GM23338 (cell line): ENCODE data around the gene RCOR1. TPM values are rescaled to one million over a fixed set of nuclear protein-coding genes. Genes with fewer than 3 reads are reported as not detected.

Source experiments
- ATAC-seq: fragments of 200-7000 bp; cut with Tn5 transposase; 3 replicates; pipeline ENCODE4 v1.9.1; 2020
- DNase-seq: peaks from one replicate; pipeline ENCODE4 v3.0.0-alpha.2; 2015; ENCODE audit warnings: low spot score
- H2AFZ ChIP-seq: fragments of 200-600 bp; sonication (generic); 2 replicates; pipeline ENCODE4 v1.8.0; 2016; ENCODE audit warnings: antibody characterized with exemption, mild to moderate bottlenecking, moderate library complexity
- H3F3A ChIP-seq: fragments of 200-600 bp; sonication (generic); replicated peaks from 2 replicates; pipeline ENCODE4 v1.8.0; 2017; ENCODE audit warnings: antibody characterized with exemption, mixed run types, low read depth
- H3K27ac ChIP-seq: fragments of 200-600 bp; sonication (generic); 2 replicates; pipeline ENCODE4 v1.6.1; 2016; ENCODE audit warnings: low read depth
- H3K27me3 ChIP-seq: fragments of 200-600 bp; sonication (generic); 2 replicates; pipeline ENCODE4 v1.8.0; 2016; ENCODE audit warnings: mild to moderate bottlenecking, mixed run types, moderate library complexity; ENCODE audit not compliant: insufficient read depth
- H3K36me3 ChIP-seq: fragments of 200-600 bp; sonication (generic); 2 replicates; pipeline ENCODE4 v1.8.0; 2016; ENCODE audit warnings: mild to moderate bottlenecking; ENCODE audit not compliant: insufficient read depth
- H3K4me1 ChIP-seq: fragments of 200-600 bp; sonication (generic); 2 replicates; pipeline ENCODE4 v1.8.0; 2016; ENCODE audit warnings: mild to moderate bottlenecking, moderate library complexity; ENCODE audit not compliant: insufficient read depth
- H3K4me2 ChIP-seq: fragments of 200-600 bp; sonication (generic); 2 replicates; pipeline ENCODE4 v1.7.1; 2017; ENCODE audit warnings: mixed run types
- H3K4me3 ChIP-seq: fragments of 200-600 bp; sonication (generic); 2 replicates; pipeline ENCODE4 v1.6.1; 2016; ENCODE audit warnings: mixed run types
- H3K79me2 ChIP-seq: fragments of 200-600 bp; sonication (generic); replicated peaks from 2 replicates; pipeline ENCODE4 v1.8.0; 2017; ENCODE audit warnings: mild to moderate bottlenecking; ENCODE audit not compliant: insufficient read depth
- H3K9me2 ChIP-seq: fragments of 200-600 bp; sonication (generic); 2 replicates; pipeline ENCODE4 v1.8.0; 2017; ENCODE audit not compliant: insufficient read depth
- H4K20me1 ChIP-seq: fragments of 200-600 bp; sonication (generic); replicated peaks from 2 replicates; pipeline ENCODE4 v1.8.0; 2017; ENCODE audit warnings: mild to moderate bottlenecking; ENCODE audit not compliant: insufficient read depth
- H3K27ac Mint-ChIP-seq: 2 replicates; pipeline ENCODE4 v1.8.0; 2020; ENCODE audit warnings: inconsistent platforms, mild to moderate bottlenecking, moderate library complexity, mixed read lengths
- H3K27me3 Mint-ChIP-seq: 3 replicates; pipeline ENCODE4 v1.8.0; 2022; ENCODE audit warnings: low read depth, mild to moderate bottlenecking, moderate library complexity, mixed read lengths, inconsistent platforms; ENCODE audit not compliant: insufficient read depth, poor library complexity
- H3K36me3 Mint-ChIP-seq: 3 replicates; pipeline ENCODE4 v1.8.0; 2021; ENCODE audit warnings: low read depth, mild to moderate bottlenecking, inconsistent platforms, moderate library complexity, mixed read lengths
- H3K4me1 Mint-ChIP-seq: 3 replicates; pipeline ENCODE4 v1.8.0; 2020; ENCODE audit warnings: mild to moderate bottlenecking, inconsistent platforms, mixed read lengths
- H3K4me3 Mint-ChIP-seq: 3 replicates; pipeline ENCODE4 v1.8.0; 2021; ENCODE audit warnings: moderate library complexity, mild to moderate bottlenecking, inconsistent platforms, mixed read lengths
- H3K9me3 Mint-ChIP-seq: 3 replicates; pipeline ENCODE4 v1.8.0; 2020; ENCODE audit warnings: moderate library complexity, mild to moderate bottlenecking, inconsistent platforms, mixed read lengths
- CTCF ChIP-seq, 2 experiments: fragments of 200-600 bp in 1 of 2; sonication (generic) in 1 of 2; conservative IDR thresholded peaks; 2 replicates each; pipeline versions ENCODE4 v1.5.1 to v1.6.1; 2016 to 2017; ENCODE audit warnings: antibody characterized with exemption in 2 of 2, low read depth in 2 of 2, mild to moderate bottlenecking in 2 of 2, moderate library complexity in 1 of 2
- ETS1 ChIP-seq: IDR thresholded peaks from 2 replicates; pipeline ENCODE4 v1.6.1; 2016; ENCODE audit warnings: antibody characterized with exemption
- EZH2 ChIP-seq: fragments of 200-600 bp; sonication (generic); IDR thresholded peaks from one replicate; pipeline ENCODE4 v1.8.0; 2017; ENCODE audit warnings: antibody characterized with exemption, mild to moderate bottlenecking, low read depth; ENCODE audit not compliant: unreplicated experiment
- EZH2phosphoT487 ChIP-seq: fragments of 200-600 bp; sonication (generic); IDR thresholded peaks from one replicate; pipeline ENCODE4 v1.8.1; 2018; ENCODE audit warnings: antibody characterized with exemption; ENCODE audit not compliant: unreplicated experiment
- NANOG ChIP-seq: IDR thresholded peaks from 2 replicates; pipeline ENCODE4 v1.6.1; 2016; ENCODE audit warnings: antibody characterized with exemption, borderline replicate concordance
- POLR2AphosphoS5 ChIP-seq: IDR thresholded peaks from 2 replicates; pipeline ENCODE4 v1.6.1; 2016; ENCODE audit warnings: antibody characterized with exemption, low read depth
- STAT1 ChIP-seq: IDR thresholded peaks from one replicate; pipeline ENCODE4 v1.6.1; 2016; ENCODE audit warnings: antibody characterized with exemption; ENCODE audit not compliant: unreplicated experiment
- ZNF331 ChIP-seq: fragments of 250-450 bp; sonication (Bioruptor Pico); IDR thresholded peaks from 2 replicates; pipeline ENCODE4 v1.5.0; 2020; ENCODE audit warnings: low read depth, mild to moderate bottlenecking, moderate library complexity
- polyA plus RNA-seq: library from polyadenylated mRNA; unstranded; fragments of >200 nt; fragmentation: Nextera tagmentation; extraction: Ambion mirVana; gene quantifications from 2 replicates; pipeline ENCODE4 v1.2.1, GENCODE V29; 2016
- total RNA-seq: library from RNA; depleted of rRNA; stranded (reverse); fragments of >200 nt; shearing (Covaris generic); gene quantifications from 2 replicates; pipeline ENCODE4 v1.2.3, GENCODE V29; 2014

Gene RCOR1
- total and polyA plus RNA-seq, 2 experiments from 2014 or later: 7.6 to 26.1 TPM

GRCh38 chr14:102580550-102581110, 11.8 kb upstream of the RCOR1 start:
- Mint-ChIP-seq H3K4me3 (no peak overlapping the region), H3K27ac (no peak overlapping the region), H3K27me3 (peaks cover 12% of the 10 kb centered on the region), H3K36me3 (no peaks in the 10 kb centered on the region), H3K4me1 (peaks cover 16% of the 10 kb centered on the region), H3K9me3 (no peaks in the 10 kb centered on the region)
- peak overlapping the region; percentile 85 for H2AFZ ChIP-seq
- TF ChIP-seq EZH2phosphoT487: no peak
- TF ChIP-seq CTCF (conservative IDR thresholded peaks at IDR 0.05; ENCODE audit: low read depth in 2 of 2): peak in 1 of 2 experiments; percentile 35; a peak in 2 of 4 replicates
- H3F3A ChIP-seq: 0 out of 2 replicates have a peak, but pooled peaks cover 4% of the 10 kb centered on the region
- H3K27me3 ChIP-seq: no peaks in the 10 kb centered on the region
- no peaks in the 10 kb centered on the region; the same call in 1 of the 2 replicates for H3K9me2 ChIP-seq
- H3K79me2 ChIP-seq: no peaks in the 10 kb centered on the region
- H3K4me2 ChIP-seq: no peak overlapping the region
- no peaks in the 10 kb centered on the region for H4K20me1 ChIP-seq
- peaks cover 1% of the 10 kb centered on the region; the same call in 1 of the 2 replicates for H3K4me1 ChIP-seq
- DNase-seq (no peak), ATAC-seq (peak; percentile 12; the same call in 2 of the 3 replicates)
- no peak overlapping the region for H3K27ac ChIP-seq
- no peaks in the 10 kb centered on the region for H3K36me3 ChIP-seq
- H3K4me3 ChIP-seq: no peak overlapping the region

- H3K4me1 Mint-ChIP-seq: peaks cover 16% of the 10 kb centered on the region
- Histone ChIP-seq H2AFZ (no peak overlapping the region), H3K4me3 (no peak overlapping the region), H3K4me1 (peaks cover 5% of the 10 kb centered on the region; the same call in 1 of the 2 replicates), H3K27ac (no peak overlapping the region), H3K79me2 (no peaks in the 10 kb centered on the region), H3K27me3 (no peaks in the 10 kb centered on the region), H3K4me2 (no peak overlapping the region), H3F3A (0 out of 2 replicates have a peak, but pooled peaks cover 7% of the 10 kb centered on the region), H3K36me3 (no peaks in the 10 kb centered on the region), H3K9me2 (no peaks in the 10 kb centered on the region), H4K20me1 (no peaks in the 10 kb centered on the region)
- H3K27ac Mint-ChIP-seq: no peak overlapping the region
- no peak for ATAC-seq
- no peaks in the 10 kb centered on the region for H3K36me3 Mint-ChIP-seq
- H3K27me3 Mint-ChIP-seq: peaks cover 12% of the 10 kb centered on the region
- DNase-seq: no peak
- H3K4me3 Mint-ChIP-seq: no peak overlapping the region
- H3K9me3 Mint-ChIP-seq: no peaks in the 10 kb centered on the region
- TF ChIP-seq ETS1: no peak
- TF ChIP-seq POLR2AphosphoS5: no peak
- no peak for TF ChIP-seq NANOG
These were observed 11.3 kb upstream of the RCOR1 start for GRCh38 chr14:102581193-102581592.

- Mint-ChIP-seq H3K27me3 (peaks cover 12% of the 10 kb centered on the region), H3K4me1 (peaks cover 16% of the 10 kb centered on the region), H3K36me3 (no peaks in the 10 kb centered on the region), H3K9me3 (no peaks in the 10 kb centered on the region), H3K27ac (no peak overlapping the region; the same call in 1 of the 2 replicates), H3K4me3 (no peak overlapping the region)
- peak; percentile 42 for DNase-seq
- Histone ChIP-seq H2AFZ (no peak overlapping the region), H3K4me3 (no peak overlapping the region), H3K27ac (no peak overlapping the region), H3K9me2 (no peaks in the 10 kb centered on the region), H3K79me2 (no peaks in the 10 kb centered on the region), H3F3A (0 out of 2 replicates have a peak, but pooled peaks cover 7% of the 10 kb centered on the region), H3K4me1 (peaks cover 5% of the 10 kb centered on the region; the same call in 1 of the 2 replicates), H3K27me3 (no peaks in the 10 kb centered on the region), H4K20me1 (no peaks in the 10 kb centered on the region), H3K4me2 (no peak overlapping the region), H3K36me3 (no peaks in the 10 kb centered on the region)
- no peak for ATAC-seq
- TF ChIP-seq EZH2 (no peak), CTCF (conservative IDR thresholded peaks at IDR 0.05; ENCODE audit: low read depth in 2 of 2) (no peak), STAT1 (no peak), NANOG (no peak), ZNF331 (no peak), POLR2AphosphoS5 (no peak), EZH2phosphoT487 (no peak)
These were observed 8.7 kb upstream of the RCOR1 start for GRCh38 chr14:102583726-102584125.
